ENCODE results near the gene ARHGAP26. TPM values are rescaled to one million over a fixed set of nuclear protein-coding genes. Genes with fewer than 3 reads are reported as not detected.

ARHGAP26 gene
- total and polyA plus RNA-seq, 2 of the 4 experiments (the other 2 are of a cell fraction) = 0.54 to 0.56 TPM

- no peak overlapping the region for H2BK15ac ChIP-seq (ENCODE audit: low read depth, low read length)
These were observed 354.4 kb downstream of the ARHGAP26 start for GRCh38 chr5:143124593-143124992.

More at GRCh38 chr5:143124593-143124992, 354.4 kb downstream of the ARHGAP26 start:
- no peaks in the 10 kb centered on the region for H3K27me3 ChIP-seq (ENCODE audit: control insufficient read depth, insufficient read depth, low read length)
- dilution Hi-C loops (cut with HindIII; ENCODE audit: low sequenced_read_pairs, unreplicated experiment) = no loop called here
- H3K18ac ChIP-seq (ENCODE audit: low read depth, low read length) = no peak overlapping the region
- no peaks in the 10 kb centered on the region; the same call in 1 of the 2 replicates for H3K9me1 ChIP-seq (ENCODE audit: insufficient read depth, low read length)
- H2BK5ac ChIP-seq (ENCODE audit: low read depth, low read length, poor library complexity, severe bottlenecking) = no peak overlapping the region
- ChIA-PET POLR2A (ENCODE audit: unreplicated experiment) (no interaction called here), CTCF (no interaction called here)
- DNase-seq (no peak), ATAC-seq (ENCODE audit: low read depth) (no peak)
- in situ Hi-C loops (cut with MboI; ENCODE audit: low sequenced_read_pairs) = no loop called here
- no peaks in the 10 kb centered on the region for H3K79me1 ChIP-seq (ENCODE audit: low read depth in 1 of 2, low read length in 2 of 2)
- no peak overlapping the region for H2BK20ac ChIP-seq (ENCODE audit: low read depth, low read length)
- H3K4me2 ChIP-seq (ENCODE audit: low read depth, low read length) = no peak overlapping the region
- H2AK5ac ChIP-seq (ENCODE audit: low read depth, low read length) = no peak overlapping the region
- no peak overlapping the region for H3K4ac ChIP-seq (ENCODE audit: low read depth, low read length)
- TF ChIP-seq RAD21 (IDR thresholded peaks at IDR 0.05; ENCODE audit: low read length) (no peak), RFX5 (IDR thresholded peaks at IDR 0.05; ENCODE audit: low read depth, low read length) (no peak), MXI1 (IDR thresholded peaks at IDR 0.05; ENCODE audit: borderline replicate concordance, low read depth, low read length) (no peak), CEBPB (IDR thresholded peaks at IDR 0.05; ENCODE audit: low read depth, low read length) (no peak), FOS (IDR thresholded peaks at IDR 0.05; ENCODE audit: low read depth, low read length) (no peak), CHD1 (IDR thresholded peaks at IDR 0.05; ENCODE audit: low read depth, low read length) (no peak)
- no peaks in the 10 kb centered on the region for H3K36me3 ChIP-seq (ENCODE audit: control insufficient read depth, insufficient read depth, low read length)
- WGBS, 2 experiments (ENCODE audit: extremely low coverage in 2 of 2, insufficient read length in 1 of 2) = 100% methylated on average over 2 of the region's 3 CpGs; no CpG with 5 or more reads in 1 of the 2 experiments
- H3K9me3 ChIP-seq (ENCODE audit: control insufficient read depth, insufficient read depth, low read length) = no peaks in the 10 kb centered on the region
- H3K27ac ChIP-seq (ENCODE audit: insufficient read depth, low read length) = no peak overlapping the region
- H3K4me3 ChIP-seq (ENCODE audit: insufficient read depth, low read depth, low read length) = no peak overlapping the region
- H2BK120ac ChIP-seq (ENCODE audit: low read depth, low read length) = no peak overlapping the region
- BruUV-seq (replicated peaks) = no TSS peak
- no peak overlapping the region for H4K8ac ChIP-seq (ENCODE audit: low read depth in 2 of 2, low read length in 2 of 2)
- H4K20me1 ChIP-seq (ENCODE audit: insufficient read depth, low read length) = no peaks in the 10 kb centered on the region
- no peak overlapping the region for H2AFZ ChIP-seq (replicated peaks; ENCODE audit: low read length, poor library complexity)
- intact Hi-C loops (cut with micrococcal nuclease) = no loop called here
- H3K23ac ChIP-seq (ENCODE audit: low read depth, low read length) = no peak overlapping the region
- no peak overlapping the region for H2AK9ac ChIP-seq (replicated peaks; ENCODE audit: low read depth, low read length, poor library complexity)
- H3K4me1 ChIP-seq (ENCODE audit: control insufficient read depth, insufficient read depth, low read length) = no peaks in the 10 kb centered on the region; the same call in 1 of the 2 replicates
- H3K9ac ChIP-seq (ENCODE audit: low read depth, low read length) = no peak overlapping the region
- no peak overlapping the region for H4K5ac ChIP-seq (ENCODE audit: low read depth, low read length)
- H4K91ac ChIP-seq (ENCODE audit: insufficient read depth, low read depth, low read length) = no peak overlapping the region
- no peak overlapping the region for H3K14ac ChIP-seq (replicated peaks; ENCODE audit: low read depth, low read length)
- no peak overlapping the region for H3K56ac ChIP-seq (ENCODE audit: extremely low read depth, insufficient read depth, low read length)
